Keratinocyte (primary cell): ENCODE data around the gene TMPRSS3.

ENCODE experiments used
- EZH2 ChIP-seq: IDR thresholded peaks from one replicate; pipeline ENCODE4 v1.6.1; 2012; ENCODE audit warnings: inconsistent platforms, mild to moderate bottlenecking, low read length, moderate library complexity
- TF ChIP-seq, protein P1 (sequence below), 3 experiments: IDR thresholded peaks in 1 of 3; conservative IDR thresholded peaks in 1 of 3; optimal IDR thresholded peaks in 1 of 3; 2 replicates in 2 of 3; 3 replicates in 1 of 3; pipeline versions ENCODE3 to v1.5.1; 2011; ENCODE audit warnings: low read length in 3 of 3, mild to moderate bottlenecking in 3 of 3, moderate library complexity in 2 of 3, control low read depth in 1 of 3, inconsistent platforms in 1 of 3; ENCODE audit not compliant: insufficient read depth in 2 of 3; ENCODE audit errors: extremely low read depth in 1 of 3

- TF ChIP-seq, protein P1, sequence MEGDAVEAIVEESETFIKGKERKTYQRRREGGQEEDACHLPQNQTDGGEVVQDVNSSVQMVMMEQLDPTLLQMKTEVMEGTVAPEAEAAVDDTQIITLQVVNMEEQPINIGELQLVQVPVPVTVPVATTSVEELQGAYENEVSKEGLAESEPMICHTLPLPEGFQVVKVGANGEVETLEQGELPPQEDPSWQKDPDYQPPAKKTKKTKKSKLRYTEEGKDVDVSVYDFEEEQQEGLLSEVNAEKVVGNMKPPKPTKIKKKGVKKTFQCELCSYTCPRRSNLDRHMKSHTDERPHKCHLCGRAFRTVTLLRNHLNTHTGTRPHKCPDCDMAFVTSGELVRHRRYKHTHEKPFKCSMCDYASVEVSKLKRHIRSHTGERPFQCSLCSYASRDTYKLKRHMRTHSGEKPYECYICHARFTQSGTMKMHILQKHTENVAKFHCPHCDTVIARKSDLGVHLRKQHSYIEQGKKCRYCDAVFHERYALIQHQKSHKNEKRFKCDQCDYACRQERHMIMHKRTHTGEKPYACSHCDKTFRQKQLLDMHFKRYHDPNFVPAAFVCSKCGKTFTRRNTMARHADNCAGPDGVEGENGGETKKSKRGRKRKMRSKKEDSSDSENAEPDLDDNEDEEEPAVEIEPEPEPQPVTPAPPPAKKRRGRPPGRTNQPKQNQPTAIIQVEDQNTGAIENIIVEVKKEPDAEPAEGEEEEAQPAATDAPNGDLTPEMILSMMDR (optimal IDR thresholded peaks at IDR 0.05 in 1 of 3, IDR thresholded peaks at IDR 0.05 in 1 of 3, conservative IDR thresholded peaks at IDR 0.05 in 1 of 3; ENCODE audit: extremely low read depth in 1 of 3, insufficient read depth in 2 of 3, low read length in 3 of 3) = no peak
- TF ChIP-seq EZH2 = no peak
These were observed 21.4 kb downstream of the TMPRSS3 start for GRCh38 chr21:42374457-42374856.
